Activated T-cell treated with anti-CD3 and anti-CD28 coated beads, Interleukin-2, amount 50 U/mL, for 1 hour (primary cell): ENCODE data around the gene CHIC1.
"Not testable (repeated sequence)": the region's sequence is repeated elsewhere in the genome, so short reads cannot be mapped to it uniquely, and the experiment has no call there.

Experiments used
- DNase-seq: peaks from one replicate; pipeline ENCODE4 v3.0.0-alpha.2; 2020

The CHIC1 gene

DNA sequence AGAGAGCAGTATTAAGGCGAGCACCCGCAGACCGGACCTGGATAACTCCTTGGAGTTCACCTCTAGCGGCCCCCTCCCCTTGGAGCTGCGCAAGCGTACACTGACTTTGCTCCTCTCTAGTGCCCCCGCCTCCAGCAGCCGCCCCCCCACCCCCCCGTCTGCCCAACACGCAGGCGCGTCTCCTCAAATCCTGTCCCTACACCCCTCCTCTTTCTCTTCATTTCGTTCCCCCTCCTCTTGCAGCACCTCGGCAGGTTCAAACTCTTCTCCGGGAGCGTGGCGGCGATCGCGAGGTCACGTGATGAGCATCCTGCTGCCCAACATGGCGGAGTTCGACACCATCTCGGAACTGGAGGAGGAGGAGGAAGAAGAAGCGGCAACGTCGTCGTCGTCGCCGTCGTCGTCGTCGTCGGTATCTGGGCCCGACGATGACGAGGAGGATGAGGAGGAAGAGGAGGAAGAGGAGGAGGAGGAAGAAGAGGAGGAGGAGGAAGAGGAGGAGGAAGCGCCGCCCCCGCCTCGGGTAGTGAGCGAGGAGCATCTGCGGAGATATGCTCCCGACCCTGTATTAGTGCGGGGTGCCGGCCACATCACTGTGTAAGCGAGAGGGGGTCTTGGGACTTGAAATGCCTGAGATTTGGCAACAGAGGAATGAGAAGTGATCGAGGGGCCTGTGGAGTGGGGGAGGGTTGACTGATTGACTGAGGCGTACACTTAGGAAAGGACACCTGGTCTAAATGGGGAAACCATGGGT, at the start of gene CHIC1:
Gene CHIC1 (plus strand): TSS at position 214 of the 754 bp plus-strand sequence. CDS start 88 bp downstream, at position 302.
- DNase-seq, result peak; percentile 69

- DNase-seq, result not testable (repeated sequence)
Observed at GRCh38 chrX:73522823-73523222, 40.2 kb upstream of the CHIC1 start.

GRCh38 chrX:73524906-73525305, 38.1 kb upstream of the CHIC1 start:
- no peak for DNase-seq

DNA sequence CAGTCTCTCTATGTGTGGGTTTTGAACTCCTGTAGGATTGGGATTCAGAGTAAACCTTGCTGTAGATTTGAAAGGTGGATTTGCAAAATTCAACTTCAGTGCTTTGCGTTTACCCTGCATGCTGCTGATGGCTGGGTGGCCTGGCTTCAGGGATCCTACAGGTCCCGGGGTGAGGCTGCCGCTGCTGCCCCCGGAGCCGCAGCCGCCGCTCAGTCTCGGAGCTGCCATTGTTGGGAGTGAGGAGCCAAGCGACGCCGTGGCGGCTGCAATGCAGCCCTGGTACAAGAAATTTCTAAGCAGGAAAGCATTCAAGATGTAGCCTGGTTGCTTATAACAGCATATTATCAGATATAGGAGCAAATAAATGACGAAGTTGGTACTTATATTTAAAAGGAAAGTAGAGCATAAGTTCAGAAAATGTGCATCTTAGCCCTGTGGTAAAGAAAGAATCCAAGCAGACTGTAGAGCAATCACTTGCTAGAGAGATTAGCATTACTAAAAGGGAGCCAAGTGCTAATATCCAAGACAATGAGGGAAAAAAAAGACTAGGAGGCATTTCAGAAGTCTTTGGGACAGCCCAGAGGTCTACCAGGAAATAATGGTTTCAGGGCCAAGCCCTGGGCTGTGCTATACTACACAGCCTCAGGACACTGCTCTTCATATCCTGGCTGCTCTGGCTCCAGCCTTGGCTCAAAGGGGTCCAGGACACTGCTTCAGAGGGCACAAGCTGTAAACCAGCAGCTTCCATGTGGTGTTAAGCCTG, 36.9 kb upstream of the CHIC1 start:
- DNase-seq, result no peak

DNA sequence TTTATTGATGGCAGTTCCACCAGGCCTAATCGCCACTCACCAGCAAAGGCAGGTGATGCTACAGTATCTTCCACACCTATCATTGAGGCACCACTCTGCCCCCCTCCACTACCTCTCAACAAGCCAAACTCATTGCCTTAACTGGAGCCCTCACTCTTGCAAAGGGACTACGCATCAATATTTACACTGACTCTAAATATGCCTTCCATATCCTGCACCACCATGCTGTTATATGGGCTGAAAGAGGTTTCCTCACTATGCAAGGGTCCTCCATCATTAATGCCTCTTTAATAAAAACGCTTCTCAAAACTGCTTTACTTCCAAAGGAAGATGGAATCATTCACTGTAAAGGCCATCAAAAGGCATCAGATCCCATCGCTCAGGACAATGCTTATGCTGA, 31.3 kb upstream of the CHIC1 start:
- not testable (repeated sequence) for DNase-seq

DNA sequence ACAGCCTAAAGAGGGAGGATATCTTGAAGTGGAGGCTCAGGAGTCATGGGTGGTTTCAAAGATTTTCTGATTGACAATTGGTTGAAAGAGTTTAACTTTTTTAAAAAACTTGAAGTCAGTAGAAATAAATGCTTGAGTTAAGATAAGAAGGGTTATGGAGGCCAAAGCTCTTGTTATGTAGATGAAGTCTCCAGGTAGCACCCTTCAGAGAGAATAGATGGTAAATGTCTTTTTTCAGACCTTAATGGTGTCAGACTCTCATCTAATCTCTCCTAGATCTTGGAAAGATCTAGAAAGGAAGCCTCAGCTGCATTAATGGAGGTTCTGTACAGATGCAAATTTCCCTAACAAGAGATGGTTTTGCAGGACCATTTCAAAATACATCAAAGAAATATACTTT, 6.8 kb upstream of the CHIC1 start:
- no peak for DNase-seq

- no peak for DNase-seq
Observed at GRCh38 chrX:73561801-73562200, 1.2 kb upstream of the CHIC1 start.

DNA sequence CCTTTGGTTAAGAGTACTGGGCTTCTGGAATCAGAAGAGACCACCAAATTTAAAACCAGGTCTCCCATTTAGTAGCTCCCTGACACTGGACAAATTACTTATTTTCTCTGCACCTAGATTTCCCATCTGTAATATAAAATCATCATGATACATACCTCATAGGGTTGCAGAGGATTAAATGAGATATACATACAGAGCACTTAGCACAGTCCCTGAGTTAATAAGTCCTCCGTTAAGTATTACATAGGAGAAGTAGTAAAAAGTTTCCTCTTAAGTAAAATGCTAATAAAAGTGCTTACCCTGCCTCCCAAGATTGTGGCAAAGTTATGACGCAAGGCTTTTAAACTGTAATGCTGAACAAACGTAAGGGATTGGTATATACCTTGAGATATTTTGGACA, 539 bp upstream of the CHIC1 start:
- no peak for DNase-seq

DNA sequence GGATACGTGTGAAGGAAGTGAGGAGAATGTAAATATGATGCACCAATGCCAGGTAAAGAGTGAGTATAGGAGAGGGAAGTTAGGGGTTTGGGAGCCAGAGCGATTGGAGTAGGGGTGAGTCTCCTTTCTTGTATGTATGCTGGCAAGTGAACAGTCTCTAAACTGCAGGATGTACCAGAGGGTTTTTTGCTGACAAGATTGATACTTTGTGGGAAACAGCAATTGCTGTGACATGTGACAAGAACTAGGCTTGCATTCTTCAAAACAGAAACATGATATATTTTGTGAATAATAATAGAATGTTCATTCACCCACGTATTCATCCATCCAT, 706 bp downstream of the CHIC1 start:
- DNase-seq, result no peak

- no peak for DNase-seq
Observed at GRCh38 chrX:73577361-73577760, 14.4 kb downstream of the CHIC1 start.

DNA sequence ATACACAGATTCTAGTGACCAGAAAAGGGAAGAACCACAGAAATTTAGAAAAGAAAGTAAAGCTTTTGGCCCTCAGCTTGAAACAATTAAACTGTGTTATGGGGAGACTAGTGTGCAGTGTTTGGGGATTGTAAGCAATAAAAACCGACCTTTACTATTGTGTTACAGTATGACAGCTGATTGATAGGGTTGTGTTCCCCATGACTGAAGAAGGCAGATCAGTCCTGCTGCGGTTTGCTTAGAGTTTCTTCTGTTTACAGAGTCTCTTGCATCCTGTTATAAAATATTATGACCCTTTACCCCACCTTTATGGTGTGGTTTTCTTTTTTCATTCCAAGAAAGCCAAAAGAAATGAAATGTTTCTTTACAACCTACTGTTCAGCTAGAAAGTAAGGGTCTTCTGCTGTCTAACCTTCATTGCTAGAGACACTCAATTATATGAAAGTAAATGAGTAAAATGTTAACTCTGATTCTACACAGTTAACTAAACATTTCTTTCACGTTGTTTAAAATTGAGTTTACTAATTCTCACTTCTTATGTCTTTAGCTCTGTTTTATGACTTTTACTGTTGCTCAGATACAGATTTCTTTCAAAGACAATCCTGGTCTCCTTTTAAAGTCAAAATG, 18.1 kb downstream of the CHIC1 start:
- no peak for DNase-seq

- not testable (repeated sequence) for DNase-seq
Observed at GRCh38 chrX:73597758-73598157, 34.8 kb downstream of the CHIC1 start.

DNA sequence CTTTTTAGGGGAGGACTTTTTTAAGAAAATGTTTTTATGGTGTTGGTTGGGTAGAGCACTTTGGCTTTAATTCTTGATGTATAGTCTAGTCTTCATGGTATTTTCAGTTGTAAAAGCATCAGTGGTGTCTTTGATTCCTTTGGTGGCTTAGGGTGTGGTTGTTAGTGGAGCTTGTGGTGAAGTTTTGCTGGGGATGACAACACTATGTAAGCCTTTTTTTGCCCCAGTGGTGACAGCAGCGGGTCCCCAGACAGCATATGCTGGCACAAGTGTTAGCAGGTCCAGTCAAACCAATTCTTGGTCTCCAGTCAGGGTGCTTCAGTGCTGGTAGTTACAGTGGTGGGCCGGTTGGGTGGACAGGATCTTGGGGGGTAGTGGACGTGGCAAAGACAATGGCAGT, 52.0 kb downstream of the CHIC1 start:
- DNase-seq, result no peak

- not testable (repeated sequence) for DNase-seq
Observed at GRCh38 chrX:73641669-73642068, 78.7 kb downstream of the CHIC1 start.

DNA sequence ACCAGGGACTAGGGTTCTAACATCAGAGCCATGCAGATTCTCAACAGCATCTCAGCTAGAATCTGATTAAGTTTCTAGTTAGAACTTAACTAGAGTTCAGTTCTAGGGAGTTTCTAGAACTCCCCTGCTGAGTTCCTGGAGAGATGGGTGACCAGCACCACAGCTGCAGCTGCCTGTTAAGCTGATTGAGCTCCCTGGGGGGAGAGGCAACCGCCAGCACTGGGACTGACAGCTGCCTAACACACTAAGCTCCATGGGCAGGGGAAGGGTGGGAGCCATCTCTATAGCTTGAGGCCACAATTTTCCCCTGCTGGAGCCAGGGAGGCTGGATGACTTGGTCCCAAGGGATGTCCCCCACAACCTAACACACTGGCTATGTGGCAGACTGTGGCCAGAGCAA, 84.2 kb downstream of the CHIC1 start:
- no peak for DNase-seq

- DNase-seq, result no peak
Observed at GRCh38 chrX:73647632-73648322, 84.8 kb downstream of the CHIC1 start.

DNA sequence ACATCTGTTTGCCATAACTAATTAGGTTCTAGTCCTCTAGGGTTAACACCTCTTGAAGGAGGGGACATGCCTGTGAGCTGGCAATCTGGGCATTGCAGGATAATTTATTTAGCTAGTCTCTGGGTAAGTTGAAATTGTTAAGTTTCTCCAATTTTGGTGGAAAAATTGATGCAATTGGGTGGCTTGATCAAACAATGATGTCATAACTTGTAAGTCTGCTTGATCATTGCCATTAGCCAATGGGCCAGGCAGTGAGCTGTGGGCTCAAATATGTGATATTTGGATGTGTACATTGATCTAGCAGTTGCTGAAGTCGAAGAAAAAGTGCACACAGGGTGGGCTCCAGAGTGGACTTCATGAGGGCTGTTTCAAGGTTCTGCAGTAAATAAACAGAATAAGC, 98.3 kb downstream of the CHIC1 start:
- DNase-seq, result not testable (repeated sequence)

- no peak for DNase-seq
Observed at GRCh38 chrX:73668779-73669178, 105.8 kb downstream of the CHIC1 start.

DNA sequence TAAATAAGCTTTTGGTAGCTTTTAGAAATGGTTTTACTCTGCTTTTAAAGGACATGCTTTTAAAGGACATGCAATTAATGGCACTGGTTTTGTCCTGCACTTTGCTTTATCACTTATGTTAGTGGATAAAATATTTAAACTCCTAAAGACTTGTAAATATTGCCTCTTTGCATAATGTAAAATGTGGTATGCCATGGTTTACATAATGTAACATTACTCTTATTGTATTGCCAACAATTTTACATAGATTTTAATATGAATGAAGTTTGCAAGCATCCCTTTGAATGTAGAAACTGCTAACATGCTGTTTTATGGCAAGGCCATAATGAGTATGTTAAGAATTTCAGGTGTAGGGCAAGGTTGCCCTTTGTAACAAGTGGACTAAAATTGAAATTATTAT, 118.4 kb downstream of the CHIC1 start:
- DNase-seq, result no peak

DNA sequence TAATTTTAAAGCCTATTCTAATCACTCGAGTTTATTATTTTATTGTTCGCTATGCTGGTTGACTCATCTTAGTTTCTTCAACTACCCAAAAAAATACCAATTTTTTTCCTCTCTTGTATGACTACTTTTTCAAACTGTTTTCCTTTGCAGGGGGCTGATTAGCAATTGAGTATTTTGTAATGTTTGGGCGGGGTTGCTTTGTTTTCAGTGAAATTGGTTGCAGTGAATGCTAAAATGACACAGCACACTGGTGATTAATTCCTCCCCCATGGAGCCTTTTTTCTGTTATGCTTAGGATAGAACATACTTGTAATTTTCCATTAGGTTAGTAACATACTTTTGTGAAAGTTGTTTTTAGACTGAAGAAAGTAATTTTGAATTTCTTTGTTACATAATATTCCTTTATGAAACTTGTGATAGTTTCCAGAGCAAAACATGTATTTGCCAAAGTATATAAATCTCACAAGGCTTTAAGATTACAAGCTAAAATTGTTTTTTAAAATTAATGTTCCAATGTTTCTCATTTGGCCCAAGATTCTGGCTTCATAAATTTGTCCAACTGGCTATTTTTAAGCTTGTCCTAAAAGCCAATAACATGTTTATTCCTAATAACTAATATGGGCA, 120.4 kb downstream of the CHIC1 start:
- no peak for DNase-seq

DNA sequence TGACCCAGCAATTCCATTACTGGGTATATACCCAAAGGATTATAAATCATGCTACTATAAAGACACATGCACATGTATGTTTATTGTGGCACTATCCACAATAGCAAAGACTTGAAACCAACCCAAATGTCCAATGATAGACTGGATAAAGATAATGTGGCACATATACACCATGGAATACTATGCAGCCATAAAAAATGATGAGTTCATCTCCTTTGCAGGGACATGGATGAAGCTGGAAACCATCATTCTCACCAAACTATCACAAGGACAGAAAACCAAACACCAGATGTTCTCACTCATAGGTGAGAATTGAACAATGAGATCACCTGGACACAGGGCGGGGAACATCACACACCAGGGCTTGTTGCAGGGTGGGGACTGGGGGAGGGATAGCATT, 144.0 kb downstream of the CHIC1 start:
- DNase-seq, result not testable (repeated sequence)

- DNase-seq, result no peak
Observed at GRCh38 chrX:73728602-73729001, 165.6 kb downstream of the CHIC1 start.
